ENCODE data around the gene ABLIM3.

ABLIM3 gene

DNA sequence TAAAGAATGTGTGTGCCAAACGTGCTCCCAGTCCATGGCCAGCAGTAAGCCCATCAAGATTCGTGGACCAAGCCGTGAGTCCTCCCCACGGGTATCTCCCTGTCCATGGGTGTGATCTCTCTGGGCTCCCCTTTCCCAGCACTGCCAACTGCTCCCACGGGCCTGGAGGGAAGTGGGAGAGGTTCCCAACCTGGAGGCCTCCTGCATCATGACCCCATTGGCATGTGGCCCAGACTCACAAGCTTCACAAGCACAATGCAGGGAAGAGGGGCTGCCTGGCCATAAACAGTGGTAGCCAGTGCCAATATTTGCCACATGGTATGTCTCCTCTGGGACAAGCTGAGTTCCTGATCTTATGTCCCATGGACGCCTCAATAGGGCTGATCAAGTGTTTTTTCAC, 59.1 kb downstream of the ABLIM3 start:
- DNase-seq (ENCODE audit: low read depth), result no peak
- TF ChIP-seq, protein P1, sequence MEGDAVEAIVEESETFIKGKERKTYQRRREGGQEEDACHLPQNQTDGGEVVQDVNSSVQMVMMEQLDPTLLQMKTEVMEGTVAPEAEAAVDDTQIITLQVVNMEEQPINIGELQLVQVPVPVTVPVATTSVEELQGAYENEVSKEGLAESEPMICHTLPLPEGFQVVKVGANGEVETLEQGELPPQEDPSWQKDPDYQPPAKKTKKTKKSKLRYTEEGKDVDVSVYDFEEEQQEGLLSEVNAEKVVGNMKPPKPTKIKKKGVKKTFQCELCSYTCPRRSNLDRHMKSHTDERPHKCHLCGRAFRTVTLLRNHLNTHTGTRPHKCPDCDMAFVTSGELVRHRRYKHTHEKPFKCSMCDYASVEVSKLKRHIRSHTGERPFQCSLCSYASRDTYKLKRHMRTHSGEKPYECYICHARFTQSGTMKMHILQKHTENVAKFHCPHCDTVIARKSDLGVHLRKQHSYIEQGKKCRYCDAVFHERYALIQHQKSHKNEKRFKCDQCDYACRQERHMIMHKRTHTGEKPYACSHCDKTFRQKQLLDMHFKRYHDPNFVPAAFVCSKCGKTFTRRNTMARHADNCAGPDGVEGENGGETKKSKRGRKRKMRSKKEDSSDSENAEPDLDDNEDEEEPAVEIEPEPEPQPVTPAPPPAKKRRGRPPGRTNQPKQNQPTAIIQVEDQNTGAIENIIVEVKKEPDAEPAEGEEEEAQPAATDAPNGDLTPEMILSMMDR (IDR thresholded peaks at IDR 0.05; ENCODE audit: low read depth, low read length, missing control alignments), result no peak
- H3K4me3 ChIP-seq (ENCODE audit: low read depth, low read length), result no peak overlapping the region

DNA sequence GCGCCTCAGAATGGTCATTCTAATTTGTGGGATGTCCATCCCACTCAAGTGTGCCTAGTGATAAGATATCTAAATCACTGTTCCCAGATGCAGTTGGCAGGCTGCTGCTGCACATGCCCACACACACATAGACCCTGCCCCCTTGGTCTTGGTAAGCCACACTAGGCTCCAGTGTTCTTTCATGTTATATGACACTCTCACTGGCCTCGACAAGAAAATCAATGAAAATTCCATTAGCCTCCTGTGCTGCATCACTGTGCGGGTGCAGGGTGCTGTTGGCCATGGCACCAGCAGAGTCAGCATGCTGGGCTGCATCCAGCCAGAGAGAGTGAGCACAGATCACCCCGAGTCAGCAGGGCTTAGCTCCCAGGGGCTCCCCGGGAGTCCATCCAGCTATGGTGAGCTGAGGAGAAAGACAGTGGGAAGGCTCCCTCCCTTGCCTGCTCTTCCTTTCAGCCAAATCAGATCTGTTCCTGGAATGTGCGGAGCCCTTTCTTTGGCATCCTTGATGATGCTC, 59.9 kb downstream of the ABLIM3 start:
- TF ChIP-seq, protein P1 (IDR thresholded peaks at IDR 0.05; ENCODE audit: low read depth, low read length, missing control alignments), result no peak
- no peak overlapping the region for H3K4me3 ChIP-seq (ENCODE audit: low read depth, low read length)
- no peak for DNase-seq (ENCODE audit: low read depth)

GRCh38 chr5:149202910-149203451, 61.7 kb downstream of the ABLIM3 start:
- H3K4me3 ChIP-seq (ENCODE audit: low read depth, low read length), result no peak overlapping the region
- TF ChIP-seq, protein P1 (IDR thresholded peaks at IDR 0.05; ENCODE audit: low read depth, low read length, missing control alignments), result no peak
- DNase-seq (ENCODE audit: low read depth), result no peak

DNA sequence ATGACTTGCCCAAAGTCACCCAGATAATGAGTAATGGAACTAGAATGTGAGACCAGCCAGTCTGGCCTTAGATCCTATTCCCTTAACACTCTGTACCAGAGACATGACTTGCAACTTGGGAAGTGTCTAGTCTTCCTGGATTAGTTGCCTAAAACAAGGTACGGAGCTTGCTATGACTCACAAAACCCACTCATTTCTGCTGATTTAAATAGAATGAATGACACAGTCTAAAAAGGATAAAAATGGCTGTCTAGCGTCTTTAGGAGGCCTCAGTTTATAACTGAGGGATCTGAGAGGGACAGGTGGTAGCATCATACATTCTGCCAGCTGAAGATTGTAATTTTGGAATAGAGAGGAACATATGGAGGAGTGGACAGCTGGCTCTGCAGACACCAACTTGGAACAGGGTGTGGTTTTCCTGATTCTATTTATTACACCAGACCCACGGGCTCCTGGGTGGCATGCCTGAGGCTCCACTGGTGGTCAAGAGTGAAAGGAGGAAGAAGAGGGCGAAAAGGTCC, 62.7 kb downstream of the ABLIM3 start:
- no peak for DNase-seq (ENCODE audit: low read depth)
- TF ChIP-seq, protein P1 (IDR thresholded peaks at IDR 0.05; ENCODE audit: low read depth, low read length, missing control alignments), result no peak
- no peak overlapping the region for H3K4me3 ChIP-seq (ENCODE audit: low read depth, low read length)

DNA sequence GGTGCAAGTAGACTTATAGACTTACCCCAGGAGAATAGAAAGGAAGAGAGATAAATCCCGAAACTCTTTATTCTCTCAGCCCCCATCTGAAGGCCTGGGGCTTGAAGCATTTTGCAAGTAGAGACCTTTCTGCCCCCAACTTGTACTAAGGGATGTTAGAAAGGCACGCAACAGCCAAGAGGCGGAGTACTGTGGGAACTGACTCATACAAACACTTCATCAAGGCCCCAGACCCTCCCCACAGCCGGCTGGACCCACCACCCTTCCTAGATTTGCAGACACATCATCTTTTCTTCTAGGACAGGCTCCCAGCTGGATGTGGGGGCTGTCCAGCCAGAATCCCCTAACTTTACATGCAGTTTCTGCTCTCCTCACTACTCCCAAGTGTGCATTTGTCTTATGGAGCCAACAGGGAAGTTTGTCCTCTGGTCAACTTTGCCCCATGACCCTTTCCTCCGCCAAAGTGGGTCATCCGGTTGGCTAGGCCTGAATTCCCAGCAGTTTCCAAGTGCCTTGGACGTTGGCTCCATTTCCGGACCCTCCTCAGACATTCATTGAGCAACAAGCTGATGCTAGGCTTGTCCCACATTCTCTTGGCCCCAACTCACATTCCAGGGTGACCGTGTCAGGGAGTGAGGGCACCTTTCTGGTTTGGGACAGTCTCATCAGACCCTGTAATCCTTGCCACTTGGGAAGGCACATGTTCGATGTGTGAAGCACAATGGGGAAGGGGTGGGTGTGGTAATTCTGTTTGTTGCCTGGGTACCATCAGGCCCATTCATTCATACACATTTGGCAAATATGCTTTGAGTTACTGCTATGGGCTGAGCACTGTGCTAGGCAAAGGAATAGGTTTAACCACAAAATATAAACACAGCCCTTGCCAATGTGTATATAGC, 64.6 kb downstream of the ABLIM3 start:
- TF ChIP-seq, protein P1 (IDR thresholded peaks at IDR 0.05; ENCODE audit: low read depth, low read length, missing control alignments), result no peak
- H3K4me3 ChIP-seq (ENCODE audit: low read depth, low read length), result no peak overlapping the region
- DNase-seq (ENCODE audit: low read depth), result no peak

- TF ChIP-seq, protein P1 (IDR thresholded peaks at IDR 0.05; ENCODE audit: low read depth, low read length, missing control alignments), result no peak
- H3K4me3 ChIP-seq (ENCODE audit: low read depth, low read length), result no peak overlapping the region
- no peak for DNase-seq (ENCODE audit: low read depth)
These were observed 65.3 kb downstream of the ABLIM3 start for GRCh38 chr5:149206524-149207141.
